ENCODE results near the gene OR2W1.

GRCh38 chr6:29045075-29045474 lies at the start of gene OR2W1:
- TF ChIP-seq CTCF (IDR thresholded peaks at IDR 0.05; ENCODE audit: extremely low read depth in 1 of 2, insufficient read depth in 1 of 2, low read depth in 1 of 2, low read length in 2 of 2) (no peak), POLR2A (IDR thresholded peaks at IDR 0.05; ENCODE audit: low read depth, low read length) (no peak), MYC (IDR thresholded peaks at IDR 0.05; ENCODE audit: low read depth, low read length) (no peak), JUN (IDR thresholded peaks at IDR 0.05; ENCODE audit: borderline replicate concordance, insufficient read depth, insufficient read length, low read depth) (no peak), GATA2 (IDR thresholded peaks at IDR 0.05; ENCODE audit: insufficient read depth, insufficient read length, low read depth, low read length) (no peak), EZH2 (IDR thresholded peaks at IDR 0.05; ENCODE audit: borderline replicate concordance, low read depth, low read length, severe bottlenecking) (no peak)

Measured in endothelial cell of umbilical vein (primary cell).